Upper lobe of left lung (tissue), 6 donors: ENCODE measurements around the gene RFTN1. TPM values are rescaled to one million over a fixed set of nuclear protein-coding genes. Genes with fewer than 3 reads are reported as not detected.
A peak's percentile ranks its signal among the peaks of the same experiment; 100 is the strongest.

Experiments used
- ATAC-seq, 2 donors: fragments of 200-7000 bp; cut with Tn5 transposase; one replicate each; pipeline ENCODE4 v1.9.1; 2022; ENCODE audit warnings: mild to moderate bottlenecking in 2 of 2, moderate library complexity in 2 of 2; ENCODE audit not compliant: low FRiP score in 2 of 2
- DNase-seq, 2 donors: peaks; one replicate each; pipeline ENCODE4 v3.0.0-alpha.2; 2019 to 2020
- H3K27ac ChIP-seq, 4 donors: fragments of 200-600 bp; sonication (generic); one replicate each; pipeline ENCODE4 v1.5.1; 2016 to 2019
- H3K27me3 ChIP-seq, 4 donors: fragments of 200-600 bp; sonication (generic); one replicate each; pipeline ENCODE4 v1.5.1; 2017 to 2019
- H3K36me3 ChIP-seq, 4 donors: fragments of 200-600 bp; sonication (generic); one replicate each; pipeline ENCODE4 v1.5.1; 2016 to 2019
- H3K4me1 ChIP-seq, 4 donors: fragments of 200-600 bp; sonication (generic); one replicate each; pipeline ENCODE4 v1.5.1; 2018 to 2019
- H3K4me3 ChIP-seq, 4 donors: fragments of 200-600 bp; sonication (generic); one replicate each; pipeline ENCODE4 v1.5.1; 2017 to 2019; ENCODE audit warnings: mild to moderate bottlenecking in 2 of 4, moderate library complexity in 1 of 4
- H3K9me3 ChIP-seq, 4 donors: fragments of 200-600 bp; sonication (generic); one replicate each; pipeline ENCODE4 v1.5.1; 2018 to 2019
- CTCF ChIP-seq, 6 experiments: fragments of 450-650 bp in 4 of 6; fragments of 200-600 bp in 2 of 6; sonication (generic) in 2 of 6; IDR thresholded peaks; one replicate each; pipeline ENCODE4 v1.5.1; 2016 to 2019; ENCODE audit warnings: antibody characterized with exemption in 6 of 6
- EP300 ChIP-seq, 4 donors: sonication (generic); formaldehyde crosslinking; IDR thresholded peaks; one replicate each; pipeline ENCODE4 v1.5.1; 2017; ENCODE audit warnings: antibody characterized with exemption in 4 of 4, control low read depth in 2 of 4
- POLR2A ChIP-seq, 4 donors: fragments of 450-650 bp; IDR thresholded peaks; one replicate each; pipeline ENCODE4 v1.5.1; 2016 to 2017; ENCODE audit warnings: antibody characterized with exemption in 4 of 4, mild to moderate bottlenecking in 2 of 4
- POLR2AphosphoS5 ChIP-seq, 2 donors: sonication (generic); formaldehyde crosslinking; IDR thresholded peaks; one replicate each; pipeline ENCODE4 v1.5.1; 2017; ENCODE audit warnings: antibody characterized with exemption in 2 of 2
- WGBS, 2 donors: methylation state at CpG; one replicate each; pipeline ENCODE4 v1.1.5; 2017 to 2018; 5-methylcytosine and 5-hydroxymethylcytosine counted together
- total RNA-seq, 6 donors: library from RNA; depleted of rRNA in 4 of 6; stranded (reverse); fragments of >200 nt in 4 of 6; gene quantifications; one replicate each; pipeline versions ENCODE4 v1.1.0 to v1.2.1, GENCODE V29; 2016 to 2021
- donor health status: DM: no; HTN: no; CAD: no; lungs with moderate emphysema.
- donor health status: DM: no; HTN: yes; CAD: no; lungs with severe emphysema.

Gene RFTN1
- total RNA-seq, 6 donors from 2014 or later = 62.1 to 121 (median 76.1) TPM

GRCh38 chr3:16426665-16427064, 86.8 kb downstream of the RFTN1 start:
- Histone ChIP-seq H3K27ac (peak overlapping the region; percentile 43 to 72 (median 59)), H3K4me3 (no peak overlapping the region), H3K4me1 (peaks cover 21 to 40% (median 31%) of the 10 kb centered on the region in 4 donors), H3K27me3 (no peaks in the 10 kb centered on the region), H3K36me3 (peaks cover 0 to 5% (median 0%) of the 10 kb centered on the region in 4 donors), H3K9me3 (no peaks in the 10 kb centered on the region)
- peak in 1 of 2 donors; percentile 6 for ATAC-seq
- no peak for TF ChIP-seq EP300 (IDR thresholded peaks at IDR 0.05)
- TF ChIP-seq POLR2AphosphoS5 (IDR thresholded peaks at IDR 0.05) = no peak
- no peak for TF ChIP-seq POLR2A (IDR thresholded peaks at IDR 0.05)
- TF ChIP-seq CTCF (IDR thresholded peaks at IDR 0.05) = no peak
- no peak for DNase-seq
- WGBS, 2 donors = 85 to 89% methylated on average over 2 of the region's 2 CpGs

- Histone ChIP-seq H3K36me3 (peaks cover 0 to 4% (median 0%) of the 10 kb centered on the region in 4 donors), H3K27me3 (no peaks in the 10 kb centered on the region), H3K4me3 (no peak overlapping the region), H3K27ac (peak overlapping the region in 1 of 4 donors; percentile 39), H3K4me1 (peaks cover 21 to 40% (median 31%) of the 10 kb centered on the region in 4 donors), H3K9me3 (no peaks in the 10 kb centered on the region)
- WGBS, 2 donors = 92 to 96% methylated on average over 13 of the region's 13 CpGs
- no peak for ATAC-seq
- TF ChIP-seq POLR2AphosphoS5 (IDR thresholded peaks at IDR 0.05) (no peak), EP300 (IDR thresholded peaks at IDR 0.05) (no peak), CTCF (IDR thresholded peaks at IDR 0.05) (no peak), POLR2A (IDR thresholded peaks at IDR 0.05) (no peak)
- no peak for DNase-seq
Observed at GRCh38 chr3:16426029-16426400, 87.5 kb downstream of the RFTN1 start.

GRCh38 chr3:16425398-16426028, 88.0 kb downstream of the RFTN1 start:
- Histone ChIP-seq H3K9me3 (no peaks in the 10 kb centered on the region), H3K4me3 (no peak overlapping the region), H3K36me3 (no peaks in the 10 kb centered on the region), H3K27me3 (no peaks in the 10 kb centered on the region), H3K27ac (peak overlapping the region in 1 of 4 donors; percentile 39), H3K4me1 (peaks cover 21 to 40% (median 31%) of the 10 kb centered on the region in 4 donors)
- no peak for TF ChIP-seq EP300 (IDR thresholded peaks at IDR 0.05)
- TF ChIP-seq POLR2A (IDR thresholded peaks at IDR 0.05) = no peak
- no peak for TF ChIP-seq CTCF (IDR thresholded peaks at IDR 0.05)
- TF ChIP-seq POLR2AphosphoS5 (IDR thresholded peaks at IDR 0.05) = no peak
- ATAC-seq (no peak), DNase-seq (no peak)
- 81 to 86% methylated on average over 12 of the region's 12 CpGs for WGBS, 2 donors

GRCh38 chr3:16423947-16424673, 89.4 kb downstream of the RFTN1 start:
- DNase-seq = no peak
- no peaks in the 10 kb centered on the region for H3K9me3 ChIP-seq
- peaks cover 22 to 45% (median 27%) of the 10 kb centered on the region in 4 donors for H3K4me1 ChIP-seq
- TF ChIP-seq POLR2AphosphoS5 (IDR thresholded peaks at IDR 0.05) (no peak), POLR2A (IDR thresholded peaks at IDR 0.05) (no peak), CTCF (IDR thresholded peaks at IDR 0.05) (no peak), EP300 (IDR thresholded peaks at IDR 0.05) (no peak)
- H3K27me3 ChIP-seq = no peaks in the 10 kb centered on the region
- peak overlapping the region in 2 of 4 donors; percentile 3 to 57 for H3K27ac ChIP-seq
- WGBS, 2 donors = 85 to 93% methylated on average over 5 of the region's 5 CpGs
- no peaks in the 10 kb centered on the region for H3K36me3 ChIP-seq
- H3K4me3 ChIP-seq = no peak overlapping the region
- ATAC-seq = no peak
